Adrenal gland (tissue), 5 donors: ENCODE data around the gene NUAK2.

Experiments used
- CTCF ChIP-seq, 6 experiments: fragments of 450-650 bp in 4 of 6; fragments of 200-600 bp in 2 of 6; sonication (generic) in 1 of 6; IDR thresholded peaks; 1 replicate in 5 of 6; 2 replicates in 1 of 6; pipeline versions ENCODE4 v1.5.1 to v1.8.0; 2016 to 2021; ENCODE audit warnings: antibody characterized with exemption in 6 of 6, mild to moderate bottlenecking in 2 of 6, moderate library complexity in 1 of 6
- POLR2A ChIP-seq, 2 donors: fragments of 450-650 bp; IDR thresholded peaks; one replicate each; pipeline ENCODE4 v1.6.1; 2017; ENCODE audit warnings: antibody characterized with exemption in 2 of 2, mild to moderate bottlenecking in 2 of 2, moderate library complexity in 1 of 2
- donor health status: DM: no; HTN: no; CAD: no.

GRCh38 chr1:205328476-205328875 is 6.9 kb upstream of the NUAK2 start:
- no peak for TF ChIP-seq CTCF (IDR thresholded peaks at IDR 0.05)
- TF ChIP-seq POLR2A (IDR thresholded peaks at IDR 0.05) = no peak
